ENCODE results near the gene ZFHX2.

ZFHX2 gene

GRCh38 chr14:23544511-23545447 lies 6.8 kb downstream of the ZFHX2 start:
- TF ChIP-seq CTCF (conservative IDR thresholded peaks at IDR 0.05; ENCODE audit: low read depth), result no peak
- ChIA-PET POLR2A (ENCODE audit: low non-redundant PET) (no interaction called here), CTCF (interaction anchor here (0.6 kb wide), 1 partner anchor 21 kb away, joined by 9 read pairs; no protein-coding TSS in a partner anchor)
- DNase-seq (ENCODE audit: low spot score), result no peak
- H3K27ac ChIP-seq, result no peak overlapping the region

- no peak for DNase-seq (ENCODE audit: low spot score)
- CTCF ChIA-PET, result no interaction called here
- POLR2A ChIA-PET (ENCODE audit: low non-redundant PET), result no interaction called here
- TF ChIP-seq CTCF (conservative IDR thresholded peaks at IDR 0.05; ENCODE audit: low read depth), result no peak
- H3K27ac ChIP-seq, result no peak overlapping the region
Measured at GRCh38 chr14:23543403-23543802, 8.2 kb downstream of the ZFHX2 start.

- CTCF ChIA-PET, result no interaction called here
- no peak for DNase-seq (ENCODE audit: low spot score)
- no peak for TF ChIP-seq CTCF (conservative IDR thresholded peaks at IDR 0.05; ENCODE audit: low read depth)
- no peak overlapping the region for H3K27ac ChIP-seq
- POLR2A ChIA-PET (ENCODE audit: low non-redundant PET), result no interaction called here
Measured at GRCh38 chr14:23542261-23542660, 9.3 kb downstream of the ZFHX2 start.

- no peak for DNase-seq (ENCODE audit: low spot score)
- ChIA-PET CTCF (interaction anchor here (0.6 kb wide), 1 partner anchor 19 kb away, joined by 3 read pairs; no protein-coding TSS in a partner anchor), POLR2A (ENCODE audit: low non-redundant PET) (no interaction called here)
- no peak for TF ChIP-seq CTCF (conservative IDR thresholded peaks at IDR 0.05; ENCODE audit: low read depth)
- H3K27ac ChIP-seq, result no peak overlapping the region
Measured at GRCh38 chr14:23540141-23540469, 11.5 kb downstream of the ZFHX2 start.

GRCh38 chr14:23539248-23540140 lies 12.1 kb downstream of the ZFHX2 start:
- peak; percentile 61 for TF ChIP-seq CTCF (conservative IDR thresholded peaks at IDR 0.05; ENCODE audit: low read depth)
- peak; percentile 31 for DNase-seq (ENCODE audit: low spot score)
- POLR2A ChIA-PET (ENCODE audit: low non-redundant PET), result interaction anchor here (0.5 kb wide), 1 partner anchor 452 kb away, joined by 3 read pairs; no protein-coding TSS in a partner anchor
- no peak overlapping the region for H3K27ac ChIP-seq
- CTCF ChIA-PET, result interaction anchor here (0.6 to 0.8 kb wide), 4 partner anchors 11 to 186 kb away, joined by 3 to 8 read pairs (median 4); no protein-coding TSS in a partner anchor

GRCh38 chr14:23538785-23539184 lies 12.8 kb downstream of the ZFHX2 start:
- TF ChIP-seq CTCF (conservative IDR thresholded peaks at IDR 0.05; ENCODE audit: low read depth), result no peak
- H3K27ac ChIP-seq, result no peak overlapping the region
- POLR2A ChIA-PET (ENCODE audit: low non-redundant PET), result interaction anchor here (0.5 kb wide), 1 partner anchor 453 kb away, joined by 3 read pairs; no protein-coding TSS in a partner anchor
- CTCF ChIA-PET, result interaction anchor here (0.6 to 0.8 kb wide), 5 partner anchors 10 to 185 kb away, joined by 3 to 8 read pairs (median 5); no protein-coding TSS in a partner anchor
- peak; percentile 10 for DNase-seq (ENCODE audit: low spot score)
